Measurements from ENCODE around the gene CNTLN.

CNTLN gene

DNA sequence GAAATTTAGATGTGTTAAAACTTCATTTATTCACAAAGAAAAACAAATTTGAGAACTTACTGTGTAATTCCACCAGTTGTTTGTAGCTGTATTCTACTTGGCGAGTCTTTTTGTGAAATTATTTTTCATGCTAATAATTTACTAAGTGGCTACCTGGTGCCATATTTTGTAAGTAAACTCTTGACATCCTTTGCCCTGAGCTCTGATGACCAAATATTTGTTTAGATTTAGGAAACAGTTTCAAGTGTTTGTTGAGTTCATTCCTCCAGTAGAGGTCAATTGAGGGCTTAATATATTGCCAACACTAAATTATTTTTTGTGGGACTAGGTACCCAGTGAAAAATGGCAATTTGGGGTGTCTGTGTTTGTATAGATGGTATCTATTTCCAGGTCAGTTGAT is 3.7 kb downstream of the CNTLN start:
- no peak overlapping the region for H3K27ac ChIP-seq (replicated peaks)
- H3K4me3 ChIP-seq (replicated peaks; ENCODE audit: insufficient read depth, low read length) = no peak overlapping the region
- TF ChIP-seq, protein P1, sequence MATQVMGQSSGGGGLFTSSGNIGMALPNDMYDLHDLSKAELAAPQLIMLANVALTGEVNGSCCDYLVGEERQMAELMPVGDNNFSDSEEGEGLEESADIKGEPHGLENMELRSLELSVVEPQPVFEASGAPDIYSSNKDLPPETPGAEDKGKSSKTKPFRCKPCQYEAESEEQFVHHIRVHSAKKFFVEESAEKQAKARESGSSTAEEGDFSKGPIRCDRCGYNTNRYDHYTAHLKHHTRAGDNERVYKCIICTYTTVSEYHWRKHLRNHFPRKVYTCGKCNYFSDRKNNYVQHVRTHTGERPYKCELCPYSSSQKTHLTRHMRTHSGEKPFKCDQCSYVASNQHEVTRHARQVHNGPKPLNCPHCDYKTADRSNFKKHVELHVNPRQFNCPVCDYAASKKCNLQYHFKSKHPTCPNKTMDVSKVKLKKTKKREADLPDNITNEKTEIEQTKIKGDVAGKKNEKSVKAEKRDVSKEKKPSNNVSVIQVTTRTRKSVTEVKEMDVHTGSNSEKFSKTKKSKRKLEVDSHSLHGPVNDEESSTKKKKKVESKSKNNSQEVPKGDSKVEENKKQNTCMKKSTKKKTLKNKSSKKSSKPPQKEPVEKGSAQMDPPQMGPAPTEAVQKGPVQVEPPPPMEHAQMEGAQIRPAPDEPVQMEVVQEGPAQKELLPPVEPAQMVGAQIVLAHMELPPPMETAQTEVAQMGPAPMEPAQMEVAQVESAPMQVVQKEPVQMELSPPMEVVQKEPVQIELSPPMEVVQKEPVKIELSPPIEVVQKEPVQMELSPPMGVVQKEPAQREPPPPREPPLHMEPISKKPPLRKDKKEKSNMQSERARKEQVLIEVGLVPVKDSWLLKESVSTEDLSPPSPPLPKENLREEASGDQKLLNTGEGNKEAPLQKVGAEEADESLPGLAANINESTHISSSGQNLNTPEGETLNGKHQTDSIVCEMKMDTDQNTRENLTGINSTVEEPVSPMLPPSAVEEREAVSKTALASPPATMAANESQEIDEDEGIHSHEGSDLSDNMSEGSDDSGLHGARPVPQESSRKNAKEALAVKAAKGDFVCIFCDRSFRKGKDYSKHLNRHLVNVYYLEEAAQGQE (IDR thresholded peaks at IDR 0.05; ENCODE audit: insufficient replicate concordance, low read depth) = no peak
- no peak for TF ChIP-seq GABPA (IDR thresholded peaks at IDR 0.05; ENCODE audit: low read depth)
- no peak for TF ChIP-seq SPI1 (IDR thresholded peaks at IDR 0.05; ENCODE audit: borderline replicate concordance, low read depth)
- TF ChIP-seq POLR2AphosphoS5 (IDR thresholded peaks at IDR 0.05; ENCODE audit: low read depth) = no peak
- TF ChIP-seq, protein P2, sequence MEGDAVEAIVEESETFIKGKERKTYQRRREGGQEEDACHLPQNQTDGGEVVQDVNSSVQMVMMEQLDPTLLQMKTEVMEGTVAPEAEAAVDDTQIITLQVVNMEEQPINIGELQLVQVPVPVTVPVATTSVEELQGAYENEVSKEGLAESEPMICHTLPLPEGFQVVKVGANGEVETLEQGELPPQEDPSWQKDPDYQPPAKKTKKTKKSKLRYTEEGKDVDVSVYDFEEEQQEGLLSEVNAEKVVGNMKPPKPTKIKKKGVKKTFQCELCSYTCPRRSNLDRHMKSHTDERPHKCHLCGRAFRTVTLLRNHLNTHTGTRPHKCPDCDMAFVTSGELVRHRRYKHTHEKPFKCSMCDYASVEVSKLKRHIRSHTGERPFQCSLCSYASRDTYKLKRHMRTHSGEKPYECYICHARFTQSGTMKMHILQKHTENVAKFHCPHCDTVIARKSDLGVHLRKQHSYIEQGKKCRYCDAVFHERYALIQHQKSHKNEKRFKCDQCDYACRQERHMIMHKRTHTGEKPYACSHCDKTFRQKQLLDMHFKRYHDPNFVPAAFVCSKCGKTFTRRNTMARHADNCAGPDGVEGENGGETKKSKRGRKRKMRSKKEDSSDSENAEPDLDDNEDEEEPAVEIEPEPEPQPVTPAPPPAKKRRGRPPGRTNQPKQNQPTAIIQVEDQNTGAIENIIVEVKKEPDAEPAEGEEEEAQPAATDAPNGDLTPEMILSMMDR (IDR thresholded peaks at IDR 0.05; ENCODE audit: insufficient read depth, low read length) = no peak
- DNase-seq (ENCODE audit: low read depth in 1 of 2, low spot score in 1 of 2) = no peak
- no peaks in the 10 kb centered on the region for H3K27me3 ChIP-seq (ENCODE audit: insufficient read depth, poor library complexity, severe bottlenecking)

DNA sequence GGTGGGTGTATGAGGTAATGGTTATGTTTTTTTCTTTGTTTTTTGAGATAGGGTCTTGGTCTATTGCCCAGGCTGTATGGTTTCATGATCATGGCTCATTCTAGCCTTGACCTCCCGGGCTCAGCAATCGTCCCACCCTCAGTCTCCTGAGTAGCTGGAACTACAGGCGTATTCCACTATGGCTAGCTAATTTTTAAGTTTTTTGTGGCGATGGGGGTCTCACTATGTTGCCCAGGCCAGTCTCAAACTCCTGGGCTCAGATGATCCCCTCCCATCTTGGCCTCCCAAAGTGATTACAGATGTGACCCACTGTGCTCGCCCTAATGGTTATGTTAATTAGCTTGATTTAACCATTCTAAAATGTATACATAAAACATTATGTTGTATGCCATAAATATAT is 5.6 kb downstream of the CNTLN start:
- TF ChIP-seq POLR2AphosphoS5 (IDR thresholded peaks at IDR 0.05; ENCODE audit: low read depth) (no peak), GABPA (IDR thresholded peaks at IDR 0.05; ENCODE audit: low read depth) (no peak), SPI1 (IDR thresholded peaks at IDR 0.05; ENCODE audit: borderline replicate concordance, low read depth) (no peak)
- TF ChIP-seq, protein P1 (IDR thresholded peaks at IDR 0.05; ENCODE audit: insufficient replicate concordance, low read depth) = no peak
- TF ChIP-seq, protein P2 (IDR thresholded peaks at IDR 0.05; ENCODE audit: insufficient read depth, low read length) = no peak
- Histone ChIP-seq H3K4me3 (replicated peaks; ENCODE audit: insufficient read depth, low read length) (no peak overlapping the region), H3K27ac (replicated peaks) (no peak overlapping the region)

DNA sequence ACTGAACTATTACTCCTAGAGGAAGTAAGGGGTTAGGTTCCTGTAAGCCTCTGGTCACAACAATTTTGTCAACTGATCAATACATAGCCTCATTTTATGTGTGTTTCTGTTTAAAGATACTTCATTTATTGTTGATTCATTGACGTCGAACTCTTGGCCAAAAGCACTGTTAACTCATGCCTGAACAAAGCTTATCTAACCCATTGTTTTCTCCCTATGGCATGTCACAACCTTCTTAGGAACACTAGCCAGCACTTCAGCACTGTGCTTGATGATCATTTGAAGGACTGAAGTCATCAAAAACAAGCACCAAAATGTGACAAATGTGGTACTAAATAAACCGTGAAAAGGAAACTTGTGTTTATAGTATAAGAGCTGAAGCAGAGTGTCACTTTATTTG is 13.5 kb downstream of the CNTLN start:
- no peak for DNase-seq (ENCODE audit: low read depth in 1 of 2, low spot score in 1 of 2)
- no peak overlapping the region for H3K27ac ChIP-seq (replicated peaks)

More for the DNA sequence above, 5.6 kb downstream of the CNTLN start:
- no peak for DNase-seq (ENCODE audit: low read depth in 1 of 2, low spot score in 1 of 2)
- H3K27me3 ChIP-seq (ENCODE audit: insufficient read depth, poor library complexity, severe bottlenecking) = no peaks in the 10 kb centered on the region

More for the DNA sequence above, 13.5 kb downstream of the CNTLN start:
- no peak overlapping the region for H3K4me3 ChIP-seq (replicated peaks; ENCODE audit: insufficient read depth, low read length)
- no peaks in the 10 kb centered on the region for H3K27me3 ChIP-seq (ENCODE audit: insufficient read depth, poor library complexity, severe bottlenecking)
- TF ChIP-seq POLR2AphosphoS5 (IDR thresholded peaks at IDR 0.05; ENCODE audit: low read depth) (no peak), SPI1 (IDR thresholded peaks at IDR 0.05; ENCODE audit: borderline replicate concordance, low read depth) (no peak), GABPA (IDR thresholded peaks at IDR 0.05; ENCODE audit: low read depth) (no peak)
- TF ChIP-seq, protein P1 (IDR thresholded peaks at IDR 0.05; ENCODE audit: insufficient replicate concordance, low read depth) = no peak
- TF ChIP-seq, protein P2 (IDR thresholded peaks at IDR 0.05; ENCODE audit: insufficient read depth, low read length) = no peak
